Measurements from ENCODE around the gene RBM33. TPM values are rescaled to one million over a fixed set of nuclear protein-coding genes. Genes with fewer than 3 reads are reported as not detected.

RBM33 gene
- total RNA-seq, 4 donors from 2014 or later = 62.8 to 129 (median 92.8) TPM

DNA sequence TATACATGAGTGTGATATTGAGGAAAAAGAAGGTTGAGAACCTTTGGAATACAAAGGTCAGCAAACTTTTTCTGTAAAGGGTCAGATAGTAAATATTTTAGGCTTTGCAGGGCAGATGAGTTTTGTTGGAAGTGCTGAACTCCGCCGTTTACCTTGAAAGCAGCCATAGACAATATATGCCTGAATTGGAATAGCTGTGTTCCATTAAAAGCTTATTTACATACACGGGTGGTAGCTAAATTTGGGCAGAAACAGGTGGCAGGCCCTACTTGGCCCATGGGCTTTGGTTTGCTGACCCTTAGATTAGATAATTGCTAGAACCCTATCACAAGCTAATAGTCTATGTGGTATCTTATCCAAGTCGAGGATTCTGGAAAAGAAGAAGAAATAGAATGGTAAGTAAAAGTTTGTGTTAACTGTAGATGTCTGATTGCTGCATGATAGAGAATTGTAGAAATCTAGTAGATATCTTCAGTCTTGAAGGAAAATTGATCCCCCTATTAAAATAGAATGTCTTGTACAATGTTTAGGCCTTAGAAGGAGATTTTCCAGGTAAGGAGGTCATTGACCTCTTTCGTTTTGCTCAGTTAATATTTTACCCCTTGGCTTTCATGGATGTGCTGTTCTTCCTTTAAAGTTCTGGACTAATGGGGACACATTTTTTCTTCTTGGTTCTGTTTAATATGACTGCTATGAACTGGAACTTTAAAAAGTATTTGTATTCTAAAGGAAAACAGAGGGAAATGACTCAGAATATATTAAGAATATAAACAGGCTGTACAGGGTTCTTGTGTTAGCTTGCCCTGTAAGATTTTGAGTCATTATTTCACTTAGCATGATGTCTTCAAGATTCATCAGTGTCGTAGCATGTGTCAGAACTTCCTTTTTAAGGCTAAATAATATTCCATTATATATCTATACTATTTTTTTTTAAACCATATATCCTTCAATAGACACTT is 8.0 kb downstream of the RBM33 start:
- H3K9me3 ChIP-seq = peaks cover 9 to 11% of the 10 kb centered on the region in 2 donors
- no peak for DNase-seq
- TF ChIP-seq, protein P1, sequence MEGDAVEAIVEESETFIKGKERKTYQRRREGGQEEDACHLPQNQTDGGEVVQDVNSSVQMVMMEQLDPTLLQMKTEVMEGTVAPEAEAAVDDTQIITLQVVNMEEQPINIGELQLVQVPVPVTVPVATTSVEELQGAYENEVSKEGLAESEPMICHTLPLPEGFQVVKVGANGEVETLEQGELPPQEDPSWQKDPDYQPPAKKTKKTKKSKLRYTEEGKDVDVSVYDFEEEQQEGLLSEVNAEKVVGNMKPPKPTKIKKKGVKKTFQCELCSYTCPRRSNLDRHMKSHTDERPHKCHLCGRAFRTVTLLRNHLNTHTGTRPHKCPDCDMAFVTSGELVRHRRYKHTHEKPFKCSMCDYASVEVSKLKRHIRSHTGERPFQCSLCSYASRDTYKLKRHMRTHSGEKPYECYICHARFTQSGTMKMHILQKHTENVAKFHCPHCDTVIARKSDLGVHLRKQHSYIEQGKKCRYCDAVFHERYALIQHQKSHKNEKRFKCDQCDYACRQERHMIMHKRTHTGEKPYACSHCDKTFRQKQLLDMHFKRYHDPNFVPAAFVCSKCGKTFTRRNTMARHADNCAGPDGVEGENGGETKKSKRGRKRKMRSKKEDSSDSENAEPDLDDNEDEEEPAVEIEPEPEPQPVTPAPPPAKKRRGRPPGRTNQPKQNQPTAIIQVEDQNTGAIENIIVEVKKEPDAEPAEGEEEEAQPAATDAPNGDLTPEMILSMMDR (IDR thresholded peaks at IDR 0.05) = no peak
- TF ChIP-seq POLR2AphosphoS5 (IDR thresholded peaks at IDR 0.05) = no peak
- no peak for TF ChIP-seq POLR2A (IDR thresholded peaks at IDR 0.05)
- TF ChIP-seq EP300 (IDR thresholded peaks at IDR 0.05; ENCODE audit: low read depth) = no peak
- in situ Hi-C loops (cut with MboI; ENCODE audit: low pct_ligation_motif_present in 1 of 4, low pct_unique_long_range_greater_than_20kb in 1 of 4, low sequenced_read_pairs in 3 of 4) = no loop called here
- no peak overlapping the region for H3K27ac ChIP-seq
- no peaks in the 10 kb centered on the region for H3K27me3 ChIP-seq
- H3K4me3 ChIP-seq = no peak overlapping the region
- H3K36me3 ChIP-seq = peaks cover 0 to 19% (median 0%) of the 10 kb centered on the region in 4 donors
- peaks cover 0 to 44% (median 6%) of the 10 kb centered on the region in 4 donors for H3K4me1 ChIP-seq
- 88% methylated on average over 6 of the region's 6 CpGs for WGBS, 2 donors (ENCODE audit: low coverage in 1 of 2)
- intact Hi-C loops (cut with DNase I; ENCODE audit: low total_unique reads) = no loop called here

GRCh38 chr7:155653803-155654202 is 9.3 kb downstream of the RBM33 start:
- peaks cover 0 to 7% (median 0%) of the 10 kb centered on the region in 4 donors for H3K36me3 ChIP-seq
- no peak overlapping the region for H3K4me3 ChIP-seq
- no peak for DNase-seq
- TF ChIP-seq POLR2AphosphoS5 (IDR thresholded peaks at IDR 0.05) (no peak), POLR2A (IDR thresholded peaks at IDR 0.05) (no peak), EP300 (IDR thresholded peaks at IDR 0.05; ENCODE audit: low read depth) (no peak)
- TF ChIP-seq, protein P1 (IDR thresholded peaks at IDR 0.05) = no peak
- H3K9me3 ChIP-seq = peaks cover 3 to 7% of the 10 kb centered on the region in 2 donors
- H3K4me1 ChIP-seq = peaks cover 0 to 50% (median 9%) of the 10 kb centered on the region in 4 donors
- WGBS, 2 donors (ENCODE audit: low coverage in 1 of 2) = 43 to 65% methylated on average over 1 to 2 of the region's 2 CpGs
- H3K27ac ChIP-seq = no peak overlapping the region
- no peaks in the 10 kb centered on the region for H3K27me3 ChIP-seq
- in situ Hi-C loops (cut with MboI; ENCODE audit: low pct_ligation_motif_present in 1 of 4, low pct_unique_long_range_greater_than_20kb in 1 of 4, low sequenced_read_pairs in 3 of 4) = no loop called here
- intact Hi-C loops (cut with DNase I; ENCODE audit: low total_unique reads) = no loop called here

DNA sequence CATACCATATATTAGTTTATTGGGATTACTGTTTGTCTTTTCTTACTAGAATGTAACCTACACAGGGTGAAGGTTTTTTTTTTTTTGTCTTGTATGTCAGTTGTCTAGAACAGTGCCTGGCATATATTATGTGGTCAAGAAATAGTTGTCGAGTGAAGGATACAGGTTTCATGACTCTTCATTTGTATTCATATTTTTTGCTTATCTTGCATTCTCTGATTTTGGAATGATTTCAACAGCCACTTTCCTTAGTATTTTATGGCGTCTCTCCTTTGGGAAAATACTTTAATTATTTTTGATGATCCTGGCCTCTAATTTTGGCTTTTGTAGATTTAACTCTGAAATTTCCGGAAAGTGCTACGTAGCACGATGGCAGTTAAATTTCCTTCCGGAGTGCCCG is 12.4 kb downstream of the RBM33 start:
- H3K36me3 ChIP-seq = no peaks in the 10 kb centered on the region
- WGBS, 2 donors (ENCODE audit: low coverage in 1 of 2) = 67 to 69% methylated on average over 7 of the region's 7 CpGs
- no peak for DNase-seq
- intact Hi-C loops (cut with DNase I; ENCODE audit: low total_unique reads) (no loop called here), in situ Hi-C loops (cut with MboI; ENCODE audit: low pct_ligation_motif_present in 1 of 4, low pct_unique_long_range_greater_than_20kb in 1 of 4, low sequenced_read_pairs in 3 of 4) (no loop called here)
- peaks cover 0 to 44% (median 9%) of the 10 kb centered on the region in 4 donors for H3K4me1 ChIP-seq
- H3K4me3 ChIP-seq = no peak overlapping the region
- no peaks in the 10 kb centered on the region for H3K27me3 ChIP-seq
- TF ChIP-seq POLR2AphosphoS5 (IDR thresholded peaks at IDR 0.05) (no peak), POLR2A (IDR thresholded peaks at IDR 0.05) (no peak), EP300 (IDR thresholded peaks at IDR 0.05; ENCODE audit: low read depth) (no peak)
- TF ChIP-seq, protein P1 (IDR thresholded peaks at IDR 0.05) = no peak
- no peaks in the 10 kb centered on the region for H3K9me3 ChIP-seq
- no peak overlapping the region for H3K27ac ChIP-seq

DNA sequence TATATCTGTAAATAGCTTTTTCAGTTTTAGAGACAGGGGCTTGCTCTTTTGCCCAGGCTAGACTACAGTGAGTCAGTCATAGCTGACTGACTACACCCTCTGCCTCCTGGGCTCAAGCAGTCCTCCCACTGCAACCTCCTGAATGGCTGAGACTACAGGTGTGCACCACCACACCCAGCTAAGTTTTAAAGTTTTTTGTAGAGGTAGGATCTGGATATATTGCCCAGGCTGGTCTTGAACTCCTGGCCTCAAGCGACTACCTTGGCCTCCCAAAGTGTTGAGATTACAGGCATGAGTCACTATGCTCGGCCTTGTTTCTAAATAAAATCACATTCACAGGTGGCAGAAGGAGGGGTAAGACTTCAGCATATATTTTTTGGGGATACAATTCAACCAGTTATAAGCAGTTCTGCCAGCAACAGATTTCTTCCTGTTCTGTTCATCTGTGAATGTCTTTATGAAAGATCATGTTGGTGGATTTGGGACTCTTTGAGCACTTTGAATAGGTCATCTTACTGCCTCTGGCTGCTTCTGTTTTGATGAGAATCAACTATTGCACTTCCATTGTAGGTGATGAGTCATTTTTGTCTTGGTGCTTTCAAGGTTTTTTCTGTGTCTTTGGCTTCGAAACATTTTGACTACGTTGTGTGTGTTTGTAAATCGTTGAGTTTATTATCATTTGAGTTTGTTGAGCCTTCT is 15.7 kb downstream of the RBM33 start:
- intact Hi-C loops (cut with DNase I; ENCODE audit: low total_unique reads) = no loop called here
- 65 to 79% methylated on average over 3 to 5 of the region's 5 CpGs for WGBS, 2 donors (ENCODE audit: low coverage in 1 of 2)
- H3K4me1 ChIP-seq = peaks cover 0 to 35% (median 9%) of the 10 kb centered on the region in 4 donors
- TF ChIP-seq POLR2A (IDR thresholded peaks at IDR 0.05) = no peak
- in situ Hi-C loops (cut with MboI; ENCODE audit: low pct_ligation_motif_present in 1 of 4, low pct_unique_long_range_greater_than_20kb in 1 of 4, low sequenced_read_pairs in 3 of 4) = no loop called here
- no peak for DNase-seq
- H3K27me3 ChIP-seq = no peaks in the 10 kb centered on the region
- no peaks in the 10 kb centered on the region for H3K36me3 ChIP-seq
- H3K27ac ChIP-seq = no peak overlapping the region
- H3K9me3 ChIP-seq = no peaks in the 10 kb centered on the region
- no peak overlapping the region for H3K4me3 ChIP-seq
